Measurements from ENCODE around the gene C11orf71.

Gene C11orf71

DNA sequence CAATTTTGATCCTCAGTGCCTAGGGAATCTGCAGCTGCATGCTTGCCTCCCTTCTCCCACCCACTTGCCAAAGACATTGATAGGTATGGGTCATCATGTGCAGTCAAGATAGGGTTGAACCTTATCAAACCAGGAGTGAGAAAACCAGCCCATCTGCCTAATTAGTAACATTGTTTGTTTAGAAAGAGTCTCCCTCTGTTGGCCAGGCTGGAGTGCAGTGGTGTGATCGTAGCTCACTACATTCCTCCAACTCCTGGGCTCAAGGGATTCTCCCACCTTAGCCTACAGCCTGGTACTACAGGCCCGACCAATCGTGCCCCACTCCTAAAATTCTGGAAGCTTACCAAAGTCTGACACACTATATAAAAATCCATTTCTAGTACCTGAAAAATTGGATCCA is 4.6 kb downstream of the C11orf71 start:
- Histone ChIP-seq H2AK5ac (ENCODE audit: low read length) (no peak overlapping the region), H3K14ac (ENCODE audit: low read length) (no peak overlapping the region), H3K27me3 (ENCODE audit: insufficient read depth, low read length) (no peaks in the 10 kb centered on the region), H4K12ac (ENCODE audit: low read depth, low read length) (no peak overlapping the region), H2AFZ (ENCODE audit: insufficient read depth, low read length, poor library complexity) (no peak overlapping the region), H3K9ac (ENCODE audit: low read length) (no peak overlapping the region), H2BK12ac (ENCODE audit: low read length) (no peak overlapping the region), H4K8ac (ENCODE audit: low read depth, low read length) (no peak overlapping the region), H3K18ac (ENCODE audit: low read length) (no peak overlapping the region), H2BK120ac (ENCODE audit: insufficient read depth, low read length, poor library complexity) (no peak overlapping the region), H3K23ac (ENCODE audit: low read length) (no peak overlapping the region), H4K91ac (ENCODE audit: low read depth, low read length) (no peak overlapping the region), H3K79me2 (ENCODE audit: control insufficient read depth, insufficient read depth, low read length, poor library complexity) (peaks cover 7% of the 10 kb centered on the region), H3K9me3 (ENCODE audit: insufficient read depth, low read depth, low read length) (no peaks in the 10 kb centered on the region), H3K79me1 (ENCODE audit: low read length) (peaks cover 11% of the 10 kb centered on the region), H3K4me2 (ENCODE audit: low read length) (no peak overlapping the region), H3K4ac (ENCODE audit: low read depth, low read length) (no peak overlapping the region), H3K4me3 (ENCODE audit: low read depth, low read length) (no peak overlapping the region), H2BK5ac (ENCODE audit: low read depth, low read length, poor library complexity) (no peak overlapping the region), H3K36me3 (ENCODE audit: control insufficient read depth in 1 of 2, insufficient read depth in 2 of 2, low read length in 2 of 2) (no peaks in the 10 kb centered on the region), H3K4me1 (ENCODE audit: control insufficient read depth in 1 of 2, insufficient read depth in 2 of 2, low read length in 2 of 2) (peaks cover 2% of the 10 kb centered on the region in 2 experiments), H3K27ac (ENCODE audit: low read depth, low read length) (no peak overlapping the region)
- WGBS (ENCODE audit: extremely low coverage, insufficient coverage, insufficient read length) = no CpG with 5 or more reads among the region's 3 CpGs
- DNase-seq = peak in 1 of 2 donors; percentile 36

DNA sequence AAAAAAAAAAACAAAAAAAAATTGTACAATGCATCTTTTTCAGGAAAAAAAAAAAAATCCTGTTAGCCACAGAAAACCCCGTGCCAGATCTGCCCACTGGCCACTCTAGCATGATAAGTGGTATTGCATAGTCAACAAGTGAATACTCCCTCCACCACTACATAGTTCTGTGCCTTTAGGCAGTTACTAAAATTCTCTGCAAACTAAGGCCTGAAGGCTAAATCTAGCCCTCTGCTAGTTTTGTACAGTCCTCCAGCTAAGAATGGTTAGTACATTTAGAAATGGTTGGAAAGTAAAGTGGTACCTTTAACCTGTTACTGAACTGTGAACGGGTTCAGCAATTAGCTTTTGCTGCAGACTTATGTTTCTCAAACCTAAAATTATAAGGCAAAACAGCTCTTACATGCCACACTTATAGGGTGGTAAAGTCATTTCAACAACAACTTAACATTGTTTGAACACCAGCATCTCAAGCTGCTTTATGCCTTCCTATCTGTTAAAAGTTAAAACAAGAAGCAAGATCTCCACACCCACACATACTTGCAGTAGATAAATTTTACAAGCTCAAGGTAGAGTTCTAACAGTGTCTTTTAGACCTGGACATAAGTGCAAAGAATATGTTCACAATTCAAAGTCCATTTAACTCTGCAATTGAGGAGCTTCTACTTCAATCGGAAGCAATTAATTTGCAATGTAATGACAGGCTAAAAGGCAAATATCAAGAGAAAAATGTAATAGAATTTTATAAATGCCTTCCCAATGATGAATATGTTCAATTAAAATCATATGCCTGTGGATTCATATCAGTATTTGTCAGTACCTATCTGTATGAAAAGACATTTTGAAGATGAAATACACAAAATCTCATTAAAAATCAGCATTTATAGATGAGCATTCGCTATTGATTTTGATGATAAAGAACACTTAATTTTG is 7.3 kb downstream of the C11orf71 start:
- no peaks in the 10 kb centered on the region for H3K79me1 ChIP-seq (ENCODE audit: low read length)
- no CpG with 5 or more reads among the region's 4 CpGs for WGBS (ENCODE audit: extremely low coverage, insufficient coverage, insufficient read length)
- H3K18ac ChIP-seq (ENCODE audit: low read length) = no peak overlapping the region
- H2BK5ac ChIP-seq (ENCODE audit: low read depth, low read length, poor library complexity) = no peak overlapping the region
- no peak overlapping the region for H3K9ac ChIP-seq (ENCODE audit: low read length)
- H3K36me3 ChIP-seq (ENCODE audit: control insufficient read depth in 1 of 2, insufficient read depth in 2 of 2, low read length in 2 of 2) = no peaks in the 10 kb centered on the region
- no peak overlapping the region for H3K4me3 ChIP-seq (ENCODE audit: low read depth, low read length)
- DNase-seq = no peak
- H3K27me3 ChIP-seq (ENCODE audit: insufficient read depth, low read length) = no peaks in the 10 kb centered on the region
- no peak overlapping the region for H4K12ac ChIP-seq (ENCODE audit: low read depth, low read length)
- H3K14ac ChIP-seq (ENCODE audit: low read length) = no peak overlapping the region
- no peak overlapping the region for H4K8ac ChIP-seq (ENCODE audit: low read depth, low read length)
- H3K4ac ChIP-seq (ENCODE audit: low read depth, low read length) = no peak overlapping the region
- H2AK5ac ChIP-seq (ENCODE audit: low read length) = no peak overlapping the region
- no peak overlapping the region for H2AFZ ChIP-seq (ENCODE audit: insufficient read depth, low read length, poor library complexity)
- H3K27ac ChIP-seq (ENCODE audit: low read depth, low read length) = no peak overlapping the region
- H2BK120ac ChIP-seq (ENCODE audit: insufficient read depth, low read length, poor library complexity) = no peak overlapping the region
- H3K4me1 ChIP-seq (ENCODE audit: control insufficient read depth in 1 of 2, insufficient read depth in 2 of 2, low read length in 2 of 2) = peaks cover 2% of the 10 kb centered on the region in 2 experiments
- no peak overlapping the region for H3K4me2 ChIP-seq (ENCODE audit: low read length)
- no peaks in the 10 kb centered on the region for H3K79me2 ChIP-seq (ENCODE audit: control insufficient read depth, insufficient read depth, low read length, poor library complexity)
- no peaks in the 10 kb centered on the region for H3K9me3 ChIP-seq (ENCODE audit: insufficient read depth, low read depth, low read length)
- no peak overlapping the region for H2BK12ac ChIP-seq (ENCODE audit: low read length)
- H4K91ac ChIP-seq (ENCODE audit: low read depth, low read length) = no peak overlapping the region
- H3K23ac ChIP-seq (ENCODE audit: low read length) = no peak overlapping the region

- H3K23ac ChIP-seq (ENCODE audit: low read length) = no peak overlapping the region
- no peak overlapping the region for H3K4ac ChIP-seq (ENCODE audit: low read depth, low read length)
- WGBS (ENCODE audit: extremely low coverage, insufficient coverage, insufficient read length) = no CpG with 5 or more reads among the region's 1 CpG
Measured at GRCh38 chr11:114386545-114386944, 13.8 kb downstream of the C11orf71 start.

GRCh38 chr11:114386131-114386530 is 14.2 kb downstream of the C11orf71 start:
- Histone ChIP-seq H3K79me2 (ENCODE audit: control insufficient read depth, insufficient read depth, low read length, poor library complexity) (no peaks in the 10 kb centered on the region), H3K4me1 (ENCODE audit: control insufficient read depth in 1 of 2, insufficient read depth in 2 of 2, low read length in 2 of 2) (no peaks in the 10 kb centered on the region), H3K23ac (ENCODE audit: low read length) (no peak overlapping the region), H3K36me3 (ENCODE audit: control insufficient read depth in 1 of 2, insufficient read depth in 2 of 2, low read length in 2 of 2) (no peaks in the 10 kb centered on the region), H4K12ac (ENCODE audit: low read depth, low read length) (no peak overlapping the region), H3K4me2 (ENCODE audit: low read length) (no peak overlapping the region), H2BK12ac (ENCODE audit: low read length) (no peak overlapping the region), H4K8ac (ENCODE audit: low read depth, low read length) (no peak overlapping the region), H3K79me1 (ENCODE audit: low read length) (no peaks in the 10 kb centered on the region), H3K4ac (ENCODE audit: low read depth, low read length) (no peak overlapping the region), H2BK120ac (ENCODE audit: insufficient read depth, low read length, poor library complexity) (no peak overlapping the region), H3K27ac (ENCODE audit: low read depth, low read length) (no peak overlapping the region), H3K4me3 (ENCODE audit: low read depth, low read length) (no peak overlapping the region), H3K18ac (ENCODE audit: low read length) (no peak overlapping the region), H2AFZ (ENCODE audit: insufficient read depth, low read length, poor library complexity) (no peak overlapping the region), H4K91ac (ENCODE audit: low read depth, low read length) (no peak overlapping the region), H3K9me3 (ENCODE audit: insufficient read depth, low read depth, low read length) (no peaks in the 10 kb centered on the region), H3K14ac (ENCODE audit: low read length) (no peak overlapping the region), H3K27me3 (ENCODE audit: insufficient read depth, low read length) (no peaks in the 10 kb centered on the region), H3K9ac (ENCODE audit: low read length) (no peak overlapping the region), H2BK5ac (ENCODE audit: low read depth, low read length, poor library complexity) (no peak overlapping the region), H2AK5ac (ENCODE audit: low read length) (no peak overlapping the region)
- no peak for DNase-seq
- no CpG with 5 or more reads among the region's 2 CpGs for WGBS (ENCODE audit: extremely low coverage, insufficient coverage, insufficient read length)

More at GRCh38 chr11:114386545-114386944, 13.8 kb downstream of the C11orf71 start:
- H3K79me2 ChIP-seq (ENCODE audit: control insufficient read depth, insufficient read depth, low read length, poor library complexity) = no peaks in the 10 kb centered on the region
- no peak overlapping the region for H3K4me3 ChIP-seq (ENCODE audit: low read depth, low read length)
- H3K9me3 ChIP-seq (ENCODE audit: insufficient read depth, low read depth, low read length) = no peaks in the 10 kb centered on the region
- no peak overlapping the region for H2BK120ac ChIP-seq (ENCODE audit: insufficient read depth, low read length, poor library complexity)
- H2BK12ac ChIP-seq (ENCODE audit: low read length) = no peak overlapping the region
- H3K9ac ChIP-seq (ENCODE audit: low read length) = no peak overlapping the region
- no peaks in the 10 kb centered on the region for H3K27me3 ChIP-seq (ENCODE audit: insufficient read depth, low read length)
- H3K27ac ChIP-seq (ENCODE audit: low read depth, low read length) = no peak overlapping the region
- H3K18ac ChIP-seq (ENCODE audit: low read length) = no peak overlapping the region
- H3K4me2 ChIP-seq (ENCODE audit: low read length) = no peak overlapping the region
- no peak overlapping the region for H3K14ac ChIP-seq (ENCODE audit: low read length)
- no peaks in the 10 kb centered on the region for H3K79me1 ChIP-seq (ENCODE audit: low read length)
- no peak for DNase-seq
- no peak overlapping the region for H4K12ac ChIP-seq (ENCODE audit: low read depth, low read length)
- H3K36me3 ChIP-seq (ENCODE audit: control insufficient read depth in 1 of 2, insufficient read depth in 2 of 2, low read length in 2 of 2) = no peaks in the 10 kb centered on the region
- no peak overlapping the region for H2AK5ac ChIP-seq (ENCODE audit: low read length)
- H2BK5ac ChIP-seq (ENCODE audit: low read depth, low read length, poor library complexity) = no peak overlapping the region
- no peak overlapping the region for H4K91ac ChIP-seq (ENCODE audit: low read depth, low read length)
- H3K4me1 ChIP-seq (ENCODE audit: control insufficient read depth in 1 of 2, insufficient read depth in 2 of 2, low read length in 2 of 2) = no peaks in the 10 kb centered on the region
- no peak overlapping the region for H2AFZ ChIP-seq (ENCODE audit: insufficient read depth, low read length, poor library complexity)
- H4K8ac ChIP-seq (ENCODE audit: low read depth, low read length) = no peak overlapping the region
